HS-5 (cell line): ENCODE measurements around the gene ABCC4.

Experiments used
- DNase-seq: peaks from one replicate; pipeline ENCODE4 v3.0.0-alpha.2; 2012; ENCODE audit warnings: low read depth

Gene ABCC4, protein sequence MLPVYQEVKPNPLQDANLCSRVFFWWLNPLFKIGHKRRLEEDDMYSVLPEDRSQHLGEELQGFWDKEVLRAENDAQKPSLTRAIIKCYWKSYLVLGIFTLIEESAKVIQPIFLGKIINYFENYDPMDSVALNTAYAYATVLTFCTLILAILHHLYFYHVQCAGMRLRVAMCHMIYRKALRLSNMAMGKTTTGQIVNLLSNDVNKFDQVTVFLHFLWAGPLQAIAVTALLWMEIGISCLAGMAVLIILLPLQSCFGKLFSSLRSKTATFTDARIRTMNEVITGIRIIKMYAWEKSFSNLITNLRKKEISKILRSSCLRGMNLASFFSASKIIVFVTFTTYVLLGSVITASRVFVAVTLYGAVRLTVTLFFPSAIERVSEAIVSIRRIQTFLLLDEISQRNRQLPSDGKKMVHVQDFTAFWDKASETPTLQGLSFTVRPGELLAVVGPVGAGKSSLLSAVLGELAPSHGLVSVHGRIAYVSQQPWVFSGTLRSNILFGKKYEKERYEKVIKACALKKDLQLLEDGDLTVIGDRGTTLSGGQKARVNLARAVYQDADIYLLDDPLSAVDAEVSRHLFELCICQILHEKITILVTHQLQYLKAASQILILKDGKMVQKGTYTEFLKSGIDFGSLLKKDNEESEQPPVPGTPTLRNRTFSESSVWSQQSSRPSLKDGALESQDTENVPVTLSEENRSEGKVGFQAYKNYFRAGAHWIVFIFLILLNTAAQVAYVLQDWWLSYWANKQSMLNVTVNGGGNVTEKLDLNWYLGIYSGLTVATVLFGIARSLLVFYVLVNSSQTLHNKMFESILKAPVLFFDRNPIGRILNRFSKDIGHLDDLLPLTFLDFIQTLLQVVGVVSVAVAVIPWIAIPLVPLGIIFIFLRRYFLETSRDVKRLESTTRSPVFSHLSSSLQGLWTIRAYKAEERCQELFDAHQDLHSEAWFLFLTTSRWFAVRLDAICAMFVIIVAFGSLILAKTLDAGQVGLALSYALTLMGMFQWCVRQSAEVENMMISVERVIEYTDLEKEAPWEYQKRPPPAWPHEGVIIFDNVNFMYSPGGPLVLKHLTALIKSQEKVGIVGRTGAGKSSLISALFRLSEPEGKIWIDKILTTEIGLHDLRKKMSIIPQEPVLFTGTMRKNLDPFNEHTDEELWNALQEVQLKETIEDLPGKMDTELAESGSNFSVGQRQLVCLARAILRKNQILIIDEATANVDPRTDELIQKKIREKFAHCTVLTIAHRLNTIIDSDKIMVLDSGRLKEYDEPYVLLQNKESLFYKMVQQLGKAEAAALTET (N-terminal part only)

GRCh38 chr13:95301183-95301967, at the start of gene ABCC4:
ABCC4 (minus strand) TSS chr13:95301451; CDS start chr13:95301314, 137 bp downstream.
- DNase-seq, result no peak

GRCh38 chr13:95349267-95349666, 48.0 kb upstream of the ABCC4 start:
- DNase-seq, result no peak

GRCh38 chr13:95343944-95344343, 42.7 kb upstream of the ABCC4 start:
- no peak for DNase-seq

- no peak for DNase-seq
Measured at GRCh38 chr13:95341441-95341840, 40.2 kb upstream of the ABCC4 start.

- no peak for DNase-seq
Measured at GRCh38 chr13:95338905-95339304, 37.7 kb upstream of the ABCC4 start.

GRCh38 chr13:95337597-95337996, 36.3 kb upstream of the ABCC4 start:
- no peak for DNase-seq

- DNase-seq, result no peak
Measured at GRCh38 chr13:95335667-95336066, 34.4 kb upstream of the ABCC4 start.

GRCh38 chr13:95328386-95328785, 27.1 kb upstream of the ABCC4 start:
- no peak for DNase-seq

DNA sequence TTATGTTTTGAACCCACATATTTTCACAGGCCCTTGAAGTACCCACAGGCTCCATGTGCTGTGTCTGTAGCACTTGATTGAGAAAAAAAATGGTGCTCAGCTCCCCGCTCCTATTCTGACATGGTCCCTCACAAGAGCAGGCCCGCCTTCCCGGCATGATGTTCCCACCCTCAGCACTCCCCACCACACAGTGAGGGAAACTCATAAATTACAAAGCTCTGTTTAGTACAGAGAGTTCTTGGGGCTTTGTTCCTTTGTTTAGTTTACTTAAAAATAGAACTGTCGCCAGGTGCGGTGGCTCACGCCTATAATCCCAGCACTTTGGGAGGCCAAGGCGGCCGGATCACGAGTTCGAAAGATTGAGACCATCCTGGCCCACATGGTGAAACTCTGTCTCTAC, 25.9 kb upstream of the ABCC4 start:
- DNase-seq, result no peak

GRCh38 chr13:95326695-95327094, 25.4 kb upstream of the ABCC4 start:
- no peak for DNase-seq

GRCh38 chr13:95325485-95325884, 24.2 kb upstream of the ABCC4 start:
- DNase-seq, result no peak

GRCh38 chr13:95323930-95324662, 22.8 kb upstream of the ABCC4 start:
- DNase-seq, result no peak

DNA sequence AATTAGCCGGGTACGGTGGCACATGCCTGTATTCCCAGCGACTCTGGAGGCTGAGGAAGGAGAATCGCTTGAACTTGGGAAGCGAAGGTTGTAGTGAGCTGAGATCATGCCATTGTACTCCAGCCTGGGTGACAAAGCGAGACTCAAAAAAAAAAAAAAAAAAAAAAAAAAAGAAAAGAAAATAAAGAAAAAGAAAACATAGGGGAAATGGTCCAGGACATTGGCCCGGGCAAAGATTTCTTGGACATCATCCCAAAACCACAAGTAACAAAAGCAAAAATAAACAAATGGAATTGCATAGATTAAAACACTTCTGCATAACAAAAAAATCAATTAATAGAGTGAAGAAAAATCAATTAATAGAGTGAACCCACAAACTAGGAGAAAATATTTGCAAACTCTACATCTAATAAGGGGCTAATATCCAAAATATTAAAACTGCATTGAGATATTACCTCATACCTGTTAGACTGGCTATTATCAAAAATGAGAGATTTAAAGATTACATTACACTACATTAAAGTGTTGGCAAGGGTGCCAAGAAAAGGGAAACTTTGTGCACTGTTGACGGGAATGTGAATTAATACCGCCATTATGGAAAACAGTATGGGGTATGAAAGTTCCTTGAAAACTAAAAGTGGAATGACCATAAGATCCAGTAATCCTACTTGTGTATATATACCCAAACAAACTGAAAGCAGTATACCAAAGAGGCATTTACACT, 18.5 kb upstream of the ABCC4 start:
- no peak for DNase-seq

DNA sequence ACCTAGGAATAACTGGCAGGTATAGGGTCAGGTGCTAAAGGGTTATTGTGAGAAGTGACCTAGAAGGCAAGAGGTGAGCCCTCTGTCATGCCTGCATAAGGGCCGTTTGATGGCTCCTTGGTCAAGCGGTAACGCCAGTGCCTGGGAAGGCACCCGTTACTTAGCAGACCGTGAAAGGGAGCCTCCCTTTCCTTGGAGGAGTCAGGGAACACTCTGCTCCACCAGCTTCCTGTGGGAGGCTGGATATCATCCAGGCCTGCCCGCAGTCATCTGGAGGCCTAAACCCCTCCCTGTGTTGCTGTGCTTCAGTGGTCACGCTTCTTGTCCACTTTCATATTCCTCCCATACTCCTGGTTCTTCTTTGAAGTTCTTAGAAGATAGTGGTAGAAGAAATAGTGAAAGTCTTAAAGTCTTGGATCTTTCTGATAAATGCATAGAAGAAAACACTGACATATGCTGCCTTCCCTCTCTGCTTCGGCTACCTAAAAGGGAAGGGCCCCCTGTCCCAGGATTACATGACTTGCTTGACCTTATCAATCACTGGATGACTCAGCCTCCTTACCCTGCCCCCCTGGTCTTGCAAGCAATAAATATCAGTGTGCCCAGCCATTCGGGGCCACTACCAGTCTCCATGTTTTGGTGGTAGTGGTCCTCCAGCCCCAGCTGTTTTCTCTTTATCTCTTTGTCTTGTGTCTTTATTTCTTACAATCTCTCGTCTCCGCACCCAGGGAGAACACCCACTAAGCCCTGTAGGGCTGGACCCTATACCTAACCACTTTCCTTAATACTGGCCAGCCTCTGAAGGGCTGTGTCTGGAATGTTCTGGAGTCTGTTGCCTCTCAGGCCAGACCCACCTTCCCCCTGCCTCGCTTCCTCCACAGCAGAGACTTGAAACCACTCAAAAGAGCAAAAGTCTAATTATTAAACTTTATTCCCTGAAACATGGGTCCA, 16.1 kb upstream of the ABCC4 start:
- no peak for DNase-seq

DNA sequence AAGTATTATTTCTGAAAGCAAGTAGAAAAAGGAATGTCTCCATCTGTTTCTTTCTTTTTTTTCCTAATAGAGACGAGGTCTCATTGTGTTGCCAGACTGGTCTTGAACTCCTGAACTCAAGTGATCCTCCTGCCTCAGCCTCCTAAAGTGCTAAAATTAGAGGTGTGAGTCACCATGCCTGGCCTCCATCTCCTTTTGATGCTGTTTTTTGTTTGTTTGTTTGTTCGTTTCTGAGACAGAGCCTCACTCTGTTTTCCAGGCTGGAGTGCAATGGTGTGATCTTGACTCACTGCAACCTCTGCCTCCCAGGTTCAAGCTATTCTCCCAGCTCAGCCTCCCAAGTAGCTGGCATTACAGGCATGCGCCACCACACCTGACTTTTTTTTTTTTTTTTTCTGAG, 14.5 kb upstream of the ABCC4 start:
- DNase-seq, result no peak

GRCh38 chr13:95307507-95307906, 6.3 kb upstream of the ABCC4 start:
- no peak for DNase-seq

GRCh38 chr13:95304453-95304852, 3.2 kb upstream of the ABCC4 start:
- DNase-seq, result no peak

GRCh38 chr13:95301968-95302393, 730 bp upstream of the ABCC4 start:
- no peak for DNase-seq

- no peak for DNase-seq
Measured at GRCh38 chr13:95300625-95301182, 547 bp downstream of the ABCC4 start.
